MG63 (cell line): ENCODE measurements around the gene SLC25A11. TPM values are rescaled to one million over a fixed set of nuclear protein-coding genes. Genes with fewer than 3 reads are reported as not detected.
A peak's percentile ranks its signal among the peaks of the same experiment; 100 is the strongest.

Experiments
- DNase-seq: peaks from one replicate; pipeline ENCODE4 v3.0.0-alpha.2; 2020
- H3K27me3 ChIP-seq: fragments of 250-450 bp; sonication (Bioruptor Pico); 2 replicates; pipeline ENCODE4 v1.5.1; 2020; ENCODE audit warnings: mild to moderate bottlenecking, moderate library complexity
- H3K36me3 ChIP-seq: fragments of 250-450 bp; sonication (Bioruptor Pico); 2 replicates; pipeline ENCODE4 v1.5.1; 2020; ENCODE audit warnings: mild to moderate bottlenecking, moderate library complexity
- H3K4me3 ChIP-seq: fragments of 250-450 bp; sonication (Bioruptor Pico); 2 replicates; pipeline ENCODE4 v1.5.1; 2020; ENCODE audit warnings: mild to moderate bottlenecking, moderate library complexity
- H3K9me3 ChIP-seq: fragments of 250-450 bp; sonication (Bioruptor Pico); 2 replicates; pipeline ENCODE4 v1.5.1; 2020; ENCODE audit warnings: mild to moderate bottlenecking, moderate library complexity
- total RNA-seq: library from RNA; depleted of rRNA; stranded (reverse); fragments of >200 nt; shearing (Covaris generic); gene quantifications from 2 replicates; pipeline ENCODE4 v1.2.3, GENCODE V29; 2014; ENCODE audit warnings: low replicate concordance

SLC25A11 gene
- total RNA-seq, 1 experiment from 2014 or later: 87.3 TPM

GRCh38 chr17:4969047-4969550 is 29.3 kb upstream of the SLC25A11 start:
- peak; percentile 78 for DNase-seq
- Histone ChIP-seq H3K36me3 (peaks cover 42% of the 10 kb centered on the region), H3K9me3 (no peaks in the 10 kb centered on the region), H3K4me3 (peak overlapping the region; percentile 77), H3K27me3 (no peaks in the 10 kb centered on the region)

GRCh38 chr17:4968486-4969046 is 28.7 kb upstream of the SLC25A11 start:
- peaks cover 42% of the 10 kb centered on the region for H3K36me3 ChIP-seq
- H3K27me3 ChIP-seq: no peaks in the 10 kb centered on the region
- peak; percentile 27 for DNase-seq
- no peaks in the 10 kb centered on the region for H3K9me3 ChIP-seq
- peak overlapping the region; percentile 77 for H3K4me3 ChIP-seq

- DNase-seq: peak; percentile 85
- H3K9me3 ChIP-seq: no peaks in the 10 kb centered on the region
- H3K27me3 ChIP-seq: no peaks in the 10 kb centered on the region
- H3K4me3 ChIP-seq: peak within 1 kb of the TSS; percentile 77
- H3K36me3 ChIP-seq: peaks cover 42% of the 10 kb centered on the region
Observed at GRCh38 chr17:4967539-4968485, 28.0 kb upstream of the SLC25A11 start, which contains the start of gene SPAG7. Gene SPAG7, minus strand, starts transcription at chr17:4967817. Its CDS starts 13 bp downstream, at chr17:4967804.

- H3K9me3 ChIP-seq: no peaks in the 10 kb centered on the region
- H3K36me3 ChIP-seq: peaks cover 42% of the 10 kb centered on the region
- peak overlapping the region; percentile 77 for H3K4me3 ChIP-seq
- peak; percentile 97 for DNase-seq
- no peaks in the 10 kb centered on the region for H3K27me3 ChIP-seq
Observed at GRCh38 chr17:4966844-4967538, 27.1 kb upstream of the SLC25A11 start.

- Histone ChIP-seq H3K9me3 (no peaks in the 10 kb centered on the region), H3K27me3 (no peaks in the 10 kb centered on the region), H3K4me3 (no peak overlapping the region), H3K36me3 (peaks cover 42% of the 10 kb centered on the region)
- no peak for DNase-seq
Observed at GRCh38 chr17:4965311-4965986, 25.6 kb upstream of the SLC25A11 start.

- H3K36me3 ChIP-seq: peaks cover 6% of the 10 kb centered on the region
- no peak for DNase-seq
- H3K9me3 ChIP-seq: no peaks in the 10 kb centered on the region
- no peaks in the 10 kb centered on the region for H3K27me3 ChIP-seq
- no peak overlapping the region for H3K4me3 ChIP-seq
Observed at GRCh38 chr17:4960279-4960922, 20.6 kb upstream of the SLC25A11 start.

GRCh38 chr17:4959261-4959965 is 19.6 kb upstream of the SLC25A11 start:
- no peak for DNase-seq
- Histone ChIP-seq H3K4me3 (no peak overlapping the region), H3K36me3 (no peaks in the 10 kb centered on the region), H3K27me3 (no peaks in the 10 kb centered on the region), H3K9me3 (no peaks in the 10 kb centered on the region)

GRCh38 chr17:4958102-4958501 is 18.3 kb upstream of the SLC25A11 start:
- no peaks in the 10 kb centered on the region for H3K36me3 ChIP-seq
- H3K9me3 ChIP-seq: no peaks in the 10 kb centered on the region
- H3K27me3 ChIP-seq: no peaks in the 10 kb centered on the region
- DNase-seq: no peak
- H3K4me3 ChIP-seq: no peak overlapping the region

- no peak for DNase-seq
- Histone ChIP-seq H3K27me3 (no peaks in the 10 kb centered on the region), H3K36me3 (no peaks in the 10 kb centered on the region)
Observed at GRCh38 chr17:4956493-4957061, 16.7 kb upstream of the SLC25A11 start.

GRCh38 chr17:4955091-4955490 is 15.2 kb upstream of the SLC25A11 start:
- no peaks in the 10 kb centered on the region for H3K27me3 ChIP-seq
- H3K4me3 ChIP-seq: no peak overlapping the region

More at GRCh38 chr17:4956493-4957061, 16.7 kb upstream of the SLC25A11 start:
- Histone ChIP-seq H3K4me3 (no peak overlapping the region), H3K9me3 (no peaks in the 10 kb centered on the region)

GRCh38 chr17:4953451-4953961 is 13.7 kb upstream of the SLC25A11 start:
- Histone ChIP-seq H3K36me3 (no peaks in the 10 kb centered on the region), H3K27me3 (no peaks in the 10 kb centered on the region), H3K9me3 (no peaks in the 10 kb centered on the region), H3K4me3 (no peak overlapping the region; the same call in 1 of the 2 replicates)
- DNase-seq: peak; percentile 92

More at GRCh38 chr17:4955091-4955490, 15.2 kb upstream of the SLC25A11 start:
- DNase-seq: no peak
- no peaks in the 10 kb centered on the region for H3K36me3 ChIP-seq
- no peaks in the 10 kb centered on the region for H3K9me3 ChIP-seq

GRCh38 chr17:4951486-4951885 is 11.6 kb upstream of the SLC25A11 start:
- Histone ChIP-seq H3K36me3 (peaks cover 15% of the 10 kb centered on the region), H3K27me3 (no peaks in the 10 kb centered on the region), H3K9me3 (no peaks in the 10 kb centered on the region), H3K4me3 (no peak overlapping the region)
- DNase-seq: no peak

- peaks cover 23% of the 10 kb centered on the region for H3K36me3 ChIP-seq
- no peak for DNase-seq
- no peaks in the 10 kb centered on the region for H3K27me3 ChIP-seq
- no peaks in the 10 kb centered on the region for H3K9me3 ChIP-seq
- peak within 1 kb of the TSS; percentile 89 for H3K4me3 ChIP-seq
Observed at GRCh38 chr17:4950746-4951204, 10.9 kb upstream of the SLC25A11 start, which contains the start of gene ENO3. Gene ENO3, plus strand, starts transcription at chr17:4951119. Its CDS starts 711 bp downstream, at chr17:4951830.

GRCh38 chr17:4950075-4950745 is 10.4 kb upstream of the SLC25A11 start:
- peak overlapping the region; percentile 89 for H3K4me3 ChIP-seq
- no peaks in the 10 kb centered on the region for H3K9me3 ChIP-seq
- DNase-seq: no peak
- H3K36me3 ChIP-seq: peaks cover 28% of the 10 kb centered on the region
- H3K27me3 ChIP-seq: no peaks in the 10 kb centered on the region
